HG03025 (cell line): ENCODE data around the gene ICE2.

ENCODE experiments used
- ATAC-seq: cut with Tn5 transposase; IDR thresholded peaks from one replicate; pipeline ENCODE4 v1.9.1; 2021; ENCODE audit warnings: mild to moderate bottlenecking, moderate library complexity; ENCODE audit not compliant: unreplicated experiment, low FRiP score

ICE2 gene

GRCh38 chr15:60374209-60374608, 104.7 kb downstream of the ICE2 start:
- no peak for ATAC-seq

GRCh38 chr15:60373745-60374144, 105.2 kb downstream of the ICE2 start:
- ATAC-seq = no peak

GRCh38 chr15:60373327-60373726, 105.6 kb downstream of the ICE2 start:
- ATAC-seq = no peak

- no peak for ATAC-seq
These were observed 106.2 kb downstream of the ICE2 start for GRCh38 chr15:60372756-60373155.

GRCh38 chr15:60372227-60372626, 106.7 kb downstream of the ICE2 start:
- no peak for ATAC-seq

GRCh38 chr15:60371175-60372051, 107.5 kb downstream of the ICE2 start:
- ATAC-seq = no peak

GRCh38 chr15:60370869-60371136, 108.1 kb downstream of the ICE2 start:
- ATAC-seq = no peak

GRCh38 chr15:60370105-60370868, 108.7 kb downstream of the ICE2 start:
- no peak for ATAC-seq

- no peak for ATAC-seq
These were observed 109.2 kb downstream of the ICE2 start for GRCh38 chr15:60369696-60370095.
